GM18508 (cell line): Measurements from ENCODE around the gene RGCC.

Source experiments
- ATAC-seq: cut with Tn5 transposase; IDR thresholded peaks from one replicate; pipeline ENCODE4 v1.9.1; 2021; ENCODE audit warnings: moderate number of reproducible peaks; ENCODE audit not compliant: insufficient read depth, unreplicated experiment

The RGCC gene

DNA sequence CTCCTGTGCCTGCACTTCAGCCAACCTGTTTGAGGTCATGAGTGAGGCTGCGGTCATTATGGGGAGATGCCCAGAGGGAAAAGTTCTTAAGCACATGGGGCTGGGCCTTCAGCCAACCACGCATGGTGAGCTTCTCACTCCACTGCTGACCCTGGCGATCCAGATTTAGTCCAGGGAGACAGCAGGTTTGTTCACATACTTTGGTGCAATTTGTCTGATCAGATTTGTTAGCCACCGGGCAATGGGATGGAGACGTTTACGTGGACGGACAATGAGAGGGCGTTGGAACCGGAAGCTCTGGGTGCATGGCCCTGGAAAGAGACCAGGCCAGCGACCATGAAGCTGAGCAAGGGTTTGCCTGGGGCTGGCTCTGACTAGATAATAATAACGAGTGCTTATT lies 56.2 kb downstream of the RGCC start:
- ATAC-seq = no peak

DNA sequence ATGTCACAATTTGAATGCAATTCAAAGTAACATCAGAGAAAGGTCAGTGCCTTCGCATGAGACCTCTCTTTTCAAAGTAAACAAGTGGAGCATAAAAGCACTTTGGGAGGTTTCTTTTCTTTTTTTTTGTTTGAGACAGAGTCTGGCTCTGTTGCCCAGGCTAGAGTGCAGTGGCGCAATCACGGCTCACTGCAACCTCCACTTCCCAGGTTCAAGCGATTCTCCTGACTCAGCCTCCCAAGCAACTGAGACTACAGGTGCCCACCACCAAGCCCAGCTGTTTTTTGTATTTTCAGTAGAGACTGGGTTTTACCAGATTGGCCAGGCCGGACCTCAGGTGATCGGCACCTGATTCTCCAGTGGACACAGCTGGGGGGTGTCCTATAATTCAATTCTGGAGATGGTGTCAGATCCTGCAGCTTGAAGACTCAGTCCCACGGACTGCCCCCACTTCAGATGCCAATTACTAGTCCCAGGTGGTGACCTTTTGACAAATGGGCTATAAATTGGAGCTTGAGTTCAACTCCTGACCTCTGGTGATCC lies 57.6 kb downstream of the RGCC start:
- no peak for ATAC-seq

DNA sequence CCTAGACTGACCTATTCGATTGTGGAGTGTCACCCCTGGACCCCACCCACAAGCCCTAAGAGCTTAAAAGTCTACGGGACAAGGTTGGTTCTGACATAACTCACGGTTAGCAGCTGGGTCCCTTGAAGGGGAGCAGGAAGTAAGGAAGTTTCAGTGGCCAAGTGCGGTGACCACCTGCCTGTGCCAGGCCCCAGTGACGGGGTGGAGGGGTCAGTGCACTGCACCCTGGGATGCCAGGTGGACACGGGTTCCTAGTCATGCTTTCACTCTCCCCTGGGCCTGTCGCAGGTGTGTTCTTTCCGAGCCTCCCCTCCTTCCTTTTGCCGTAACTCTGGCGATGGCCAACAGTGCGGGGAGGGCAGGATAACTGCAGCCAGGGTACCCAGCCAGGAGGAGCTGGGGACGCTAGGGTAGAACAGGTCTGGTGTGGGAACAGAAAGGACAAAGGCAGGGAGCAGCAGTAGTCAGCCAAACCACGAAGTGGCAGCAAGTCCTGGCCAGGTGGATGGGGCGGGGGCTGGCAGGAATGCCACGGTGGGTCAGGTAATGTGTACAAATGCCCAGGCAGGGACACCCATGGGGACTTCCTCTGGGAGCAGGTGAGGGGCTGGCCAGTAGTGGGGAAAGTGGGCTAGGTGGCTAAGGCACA lies 58.3 kb downstream of the RGCC start:
- no peak for ATAC-seq

GRCh38 chr13:41516166-41516565 lies 58.8 kb downstream of the RGCC start:
- no peak for ATAC-seq

GRCh38 chr13:41516760-41517159 lies 59.4 kb downstream of the RGCC start:
- ATAC-seq = no peak

DNA sequence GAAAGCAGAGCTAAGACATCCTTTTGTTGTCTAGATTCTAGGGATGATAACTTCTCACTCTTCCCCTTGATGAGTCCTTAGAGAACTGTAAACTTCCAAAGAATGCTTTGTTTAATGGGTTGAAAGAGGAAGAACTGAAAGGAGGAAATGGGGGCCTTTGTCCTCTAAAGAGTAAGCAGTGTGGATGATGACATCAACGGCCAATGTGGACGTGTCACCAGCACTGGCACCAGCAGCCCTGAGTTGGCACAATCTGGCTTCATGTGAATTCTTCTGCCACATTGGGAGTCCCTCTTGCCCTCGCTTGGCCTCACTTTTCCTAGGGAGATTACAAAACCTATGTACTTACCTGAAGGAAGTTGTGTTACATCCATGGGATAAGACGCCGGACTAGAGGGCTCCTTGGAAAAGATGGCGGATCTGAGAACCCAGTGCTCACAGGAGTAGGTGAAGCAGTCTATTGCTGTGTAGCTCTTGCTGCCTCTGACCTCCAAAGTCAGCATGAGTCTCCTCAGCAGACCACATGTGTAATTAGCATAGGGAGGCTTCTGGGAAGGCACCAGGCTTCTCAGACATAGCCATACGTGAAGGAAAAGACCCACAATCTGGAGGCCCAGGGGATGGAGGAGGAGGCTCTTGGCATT lies 62.8 kb downstream of the RGCC start:
- ATAC-seq = no peak
